T-helper 2 cell (primary cell): ENCODE results near the gene HMX3.
"Not testable (repeated sequence)": the region's sequence is repeated elsewhere in the genome, so short reads cannot be mapped to it uniquely, and the experiment has no call there.

ENCODE experiments used
- DNase-seq, 5 experiments: peaks; one replicate each; pipeline versions ENCODE4 v3.0.0 to v3.0.0-alpha.2; 2012 to 2022

HMX3 gene

DNA sequence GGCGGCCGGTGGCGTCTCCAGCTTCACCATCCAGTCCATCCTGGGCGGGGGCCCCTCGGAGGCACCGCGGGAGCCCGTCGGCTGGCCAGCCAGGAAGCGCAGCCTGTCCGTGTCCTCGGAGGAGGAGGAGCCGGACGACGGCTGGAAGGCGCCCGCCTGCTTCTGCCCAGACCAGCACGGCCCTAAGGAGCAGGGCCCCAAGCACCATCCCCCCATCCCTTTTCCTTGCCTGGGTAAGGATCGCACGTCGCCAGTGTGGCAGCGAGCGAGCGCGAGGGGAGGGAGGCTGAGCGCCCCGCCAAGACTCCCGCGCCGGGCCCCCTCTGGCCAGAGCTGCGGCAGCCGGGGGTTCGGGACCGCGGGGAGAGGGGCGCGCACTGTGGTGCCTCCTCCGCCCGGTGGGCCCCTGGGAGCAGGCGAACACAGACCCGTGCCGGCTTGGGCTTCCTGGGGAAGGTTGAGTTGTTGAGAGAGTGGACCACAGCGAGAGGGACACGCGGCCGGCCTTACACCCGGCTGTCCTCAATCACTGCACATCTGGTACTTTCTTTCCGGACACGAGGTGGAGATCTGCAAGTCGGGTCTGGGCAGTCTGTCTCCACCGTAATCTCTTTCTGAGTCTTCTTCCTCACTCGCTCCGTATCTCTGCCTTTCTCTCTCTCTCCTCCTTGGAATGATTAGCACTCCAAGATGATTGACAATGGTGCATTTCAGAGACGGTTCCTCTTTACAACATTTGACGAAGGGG lies 12.8 kb downstream of the HMX3 start:
- DNase-seq, result no peak

DNA sequence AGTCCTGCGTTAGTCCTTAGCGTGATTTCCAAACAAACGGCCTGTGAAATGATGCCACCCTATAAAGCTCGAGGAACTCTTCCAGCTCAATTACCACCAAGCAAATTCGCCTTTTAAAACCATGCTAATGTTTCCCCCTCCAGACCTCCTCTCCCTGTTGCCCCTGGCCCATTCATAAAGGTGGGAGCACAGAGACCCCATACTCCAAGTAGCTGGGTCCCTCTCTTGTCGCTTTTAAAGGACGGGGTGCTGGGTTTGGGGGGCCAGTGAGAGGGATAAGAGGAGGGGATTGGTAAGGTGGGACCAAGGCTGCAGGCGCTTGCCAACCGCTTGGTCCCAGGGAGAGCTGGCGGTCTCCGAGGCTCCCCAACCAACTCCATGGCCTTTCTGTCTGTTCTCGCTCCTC lies 13.4 kb downstream of the HMX3 start:
- DNase-seq, result no peak

DNA sequence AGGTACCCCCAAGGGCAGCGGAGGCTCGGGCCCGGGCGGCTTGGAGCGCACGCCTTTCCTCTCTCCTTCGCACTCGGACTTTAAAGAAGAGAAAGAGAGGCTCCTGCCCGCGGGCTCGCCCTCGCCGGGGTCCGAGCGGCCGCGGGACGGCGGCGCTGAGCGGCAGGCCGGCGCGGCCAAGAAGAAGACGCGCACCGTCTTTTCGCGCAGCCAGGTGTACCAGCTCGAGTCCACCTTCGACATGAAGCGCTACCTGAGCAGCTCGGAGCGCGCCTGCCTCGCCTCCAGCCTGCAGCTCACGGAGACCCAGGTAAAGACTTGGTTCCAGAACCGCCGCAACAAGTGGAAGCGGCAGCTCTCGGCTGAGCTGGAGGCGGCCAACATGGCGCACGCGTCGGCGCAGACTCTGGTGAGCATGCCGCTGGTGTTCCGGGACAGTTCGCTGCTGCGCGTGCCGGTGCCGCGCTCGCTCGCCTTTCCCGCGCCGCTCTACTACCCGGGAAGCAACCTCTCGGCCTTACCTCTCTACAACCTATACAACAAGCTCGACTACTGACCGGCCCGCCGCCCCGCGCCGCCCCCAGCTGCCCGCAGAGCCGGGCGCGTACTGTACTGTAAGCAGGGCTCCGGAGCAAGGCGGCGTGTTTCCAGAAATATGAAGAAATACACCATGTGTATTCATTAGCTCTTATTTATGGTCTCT lies 13.9 kb downstream of the HMX3 start:
- peak in 1 of 5 experiments; percentile 72 for DNase-seq

GRCh38 chr10:123150271-123150985 lies 14.7 kb downstream of the HMX3 start:
- DNase-seq, result no peak

GRCh38 chr10:123150986-123151736 lies 15.4 kb downstream of the HMX3 start:
- peak in 1 of 5 experiments; percentile 55 for DNase-seq

DNA sequence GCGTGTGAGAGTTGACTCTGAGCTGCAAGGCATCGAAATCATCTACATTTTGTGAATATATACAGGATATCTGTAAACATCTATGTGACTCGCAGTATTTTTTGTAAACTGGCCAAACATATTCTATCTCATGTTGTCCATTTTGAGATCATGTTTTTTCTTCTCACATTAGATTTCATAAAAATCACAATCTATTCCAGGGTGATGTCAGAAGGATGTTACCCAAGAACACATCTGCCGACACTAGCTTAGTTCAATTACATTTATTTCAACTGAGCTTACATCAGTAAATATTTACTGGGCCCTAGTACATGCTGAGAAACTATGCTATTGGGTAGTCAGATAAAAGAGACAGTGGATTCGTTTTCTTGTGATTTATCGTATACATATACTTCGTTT lies 16.0 kb downstream of the HMX3 start:
- DNase-seq, result no peak

DNA sequence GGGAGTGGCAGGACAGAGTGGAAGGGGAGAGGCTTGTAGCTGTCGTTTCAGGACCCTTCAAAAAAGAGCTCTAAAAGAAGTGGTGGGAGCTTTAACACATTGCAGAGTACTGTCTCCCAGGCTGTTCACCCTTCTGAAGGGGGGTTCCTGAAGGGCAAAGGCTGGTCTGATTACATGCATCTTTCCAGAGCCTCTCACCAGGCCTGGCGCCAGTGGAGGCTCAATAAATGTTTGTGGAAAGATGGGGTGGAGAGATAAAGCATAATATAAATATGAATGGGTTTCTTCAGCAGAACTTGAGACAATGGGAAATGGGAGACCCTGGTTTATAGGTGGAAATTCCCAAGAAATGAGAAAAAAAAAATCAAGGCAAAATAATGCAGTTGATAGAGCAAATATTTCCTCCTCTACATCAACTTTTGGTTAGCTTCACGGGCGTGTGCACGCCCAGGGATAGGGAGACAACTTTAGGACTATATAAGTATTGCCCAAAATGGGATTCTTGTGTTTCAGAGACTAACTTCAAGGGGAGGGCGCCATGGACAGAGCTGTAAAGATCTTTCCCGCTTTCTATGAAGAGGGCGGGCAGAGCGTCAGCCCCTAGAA lies 17.8 kb downstream of the HMX3 start:
- no peak for DNase-seq

DNA sequence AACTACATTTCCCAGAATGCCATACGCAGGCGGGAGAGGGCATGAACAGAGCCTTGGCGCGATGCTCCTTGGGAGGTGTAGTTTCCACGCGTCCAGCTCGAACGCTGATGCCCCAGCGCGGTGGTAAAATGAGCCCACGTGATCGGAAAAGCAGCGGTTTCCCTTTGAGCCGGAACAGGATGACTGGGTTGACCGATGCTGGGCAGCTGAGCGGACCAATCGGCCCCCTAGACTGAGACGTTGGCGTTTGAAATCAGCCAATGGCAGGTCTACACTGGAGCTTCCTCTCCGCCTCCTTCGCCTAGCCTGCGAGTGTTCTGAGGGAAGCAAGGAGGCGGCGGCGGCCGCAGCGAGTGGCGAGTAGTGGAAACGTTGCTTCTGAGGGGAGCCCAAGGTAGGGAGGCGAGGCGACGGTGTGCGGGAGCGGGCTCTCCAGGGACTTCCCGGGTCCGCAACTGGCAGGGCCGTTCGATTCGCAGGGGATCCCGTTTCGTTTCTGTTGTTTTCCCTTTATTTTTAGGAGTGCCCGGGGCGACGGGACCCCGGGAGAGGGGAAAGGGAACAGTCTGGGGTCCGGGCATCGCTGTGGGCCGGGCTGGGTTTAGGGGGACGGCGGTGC lies 18.4 kb downstream of the HMX3 start, which contains the start of gene BUB3:
Gene BUB3, plus strand, starts transcription at position 311 of the 619 bp plus-strand sequence. CDS start 516 bp downstream, outside the sequence.
- peak; percentile 64 to 100 (median 90) for DNase-seq

- peak in 2 of 5 experiments; percentile 34 to 51 for DNase-seq
These were observed 19.1 kb downstream of the HMX3 start for GRCh38 chr10:123154711-123155505.

GRCh38 chr10:123156078-123156477 lies 20.3 kb downstream of the HMX3 start:
- DNase-seq, result no peak

DNA sequence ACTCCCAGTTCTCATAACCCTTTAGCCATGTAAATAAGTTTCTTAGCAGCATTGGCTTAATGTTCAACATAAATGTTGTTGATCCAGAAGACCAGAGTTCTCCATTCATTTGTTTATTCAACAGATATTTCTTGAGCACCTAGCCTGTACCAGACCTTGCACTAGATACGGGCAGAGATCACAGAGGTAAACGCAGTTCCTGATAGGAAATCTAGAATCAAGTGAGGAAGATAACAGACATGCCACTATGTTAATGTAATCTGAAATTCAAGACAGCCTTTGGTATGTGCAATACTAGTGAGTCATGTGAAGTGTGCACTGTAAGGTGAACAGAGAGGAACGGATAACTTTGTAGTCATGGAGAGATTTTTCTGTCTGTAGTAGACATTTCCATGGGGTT lies 21.4 kb downstream of the HMX3 start:
- no peak for DNase-seq

- DNase-seq, result no peak
These were observed 22.9 kb downstream of the HMX3 start for GRCh38 chr10:123158682-123159081.

DNA sequence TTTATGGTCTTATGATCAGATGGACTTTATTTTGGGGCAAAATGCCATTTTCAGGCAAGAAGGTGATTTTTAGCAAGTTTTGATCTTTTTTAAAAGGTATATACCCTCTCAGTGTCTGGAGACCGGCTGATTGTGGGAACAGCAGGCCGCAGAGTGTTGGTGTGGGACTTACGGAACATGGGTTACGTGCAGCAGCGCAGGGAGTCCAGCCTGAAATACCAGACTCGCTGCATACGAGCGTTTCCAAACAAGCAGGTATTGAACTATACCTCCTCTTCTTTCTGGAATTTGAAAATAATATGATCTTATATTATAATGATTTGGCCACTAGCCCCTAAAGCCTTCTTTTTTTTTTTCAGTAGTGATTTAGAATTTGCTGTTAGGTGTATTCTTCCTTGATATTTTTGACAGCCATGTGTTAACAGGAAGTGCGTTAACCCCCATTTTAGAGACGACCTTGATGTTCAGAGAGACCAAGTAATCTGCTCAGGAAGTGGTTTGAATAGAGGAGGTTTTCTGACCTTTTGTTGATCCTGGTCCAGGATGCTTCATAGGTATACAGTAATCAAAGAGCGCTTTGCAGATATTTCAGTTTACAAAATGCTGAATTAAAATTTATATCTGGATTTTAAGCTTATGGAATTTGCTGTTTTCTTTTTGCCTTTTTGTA lies 24.7 kb downstream of the HMX3 start:
- peak in 2 of 5 experiments; percentile 57 to 79 for DNase-seq

DNA sequence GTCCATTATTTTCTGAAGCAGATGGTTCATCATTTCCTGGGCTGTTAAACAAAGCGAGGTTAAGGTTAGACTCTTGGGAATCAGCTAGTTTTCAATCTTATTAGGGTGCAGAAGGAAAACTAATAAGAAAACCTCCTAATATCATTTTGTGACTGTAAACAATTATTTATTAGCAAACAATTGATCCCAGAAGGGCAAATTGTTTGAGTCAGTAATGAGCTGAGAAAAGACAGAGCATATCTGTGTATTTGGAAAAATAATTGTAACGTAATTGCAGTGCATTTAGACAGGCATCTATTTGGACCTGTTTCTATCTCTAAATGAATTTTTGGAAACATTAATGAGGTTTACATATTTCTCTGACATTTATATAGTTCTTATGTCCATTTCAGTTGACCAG lies 28.5 kb downstream of the HMX3 start:
- no peak for DNase-seq

- no peak for DNase-seq
These were observed 29.8 kb downstream of the HMX3 start for GRCh38 chr10:123165445-123166072.

GRCh38 chr10:123166618-123167017 lies 30.8 kb downstream of the HMX3 start:
- DNase-seq, result no peak

- no peak for DNase-seq
These were observed 35.2 kb downstream of the HMX3 start for GRCh38 chr10:123170961-123171360.

- DNase-seq, result not testable (repeated sequence)
These were observed 35.8 kb downstream of the HMX3 start for GRCh38 chr10:123171616-123172015.
